T-helper 1 cell (primary cell): ENCODE results near the gene KCNH2.

Experiments used
- DNase-seq, 5 donors: peaks; one replicate each; pipeline ENCODE4 v3.0.0-alpha.2; 2012 to 2020

The KCNH2 gene

GRCh38 chr7:151011097-151011409 is 32.9 kb upstream of the KCNH2 start:
- no peak for DNase-seq

GRCh38 chr7:151010307-151011096 is 32.4 kb upstream of the KCNH2 start:
- DNase-seq: peak in 3 of 5 donors; percentile 29 to 71 (median 39)

- no peak for DNase-seq
Measured at GRCh38 chr7:151010037-151010306, 31.9 kb upstream of the KCNH2 start.

GRCh38 chr7:151009327-151010036 is 31.4 kb upstream of the KCNH2 start:
- DNase-seq: no peak

GRCh38 chr7:151008511-151009323 is 30.6 kb upstream of the KCNH2 start:
- peak; percentile 61 to 82 (median 69) for DNase-seq

- peak in 1 of 5 donors; percentile 75 for DNase-seq
Measured at GRCh38 chr7:151008143-151008510, 30.0 kb upstream of the KCNH2 start.

GRCh38 chr7:151007469-151007898 is 29.4 kb upstream of the KCNH2 start:
- DNase-seq: no peak

GRCh38 chr7:151006590-151007300 is 28.6 kb upstream of the KCNH2 start:
- no peak for DNase-seq

GRCh38 chr7:151005566-151005965 is 27.4 kb upstream of the KCNH2 start:
- no peak for DNase-seq

- no peak for DNase-seq
Measured at GRCh38 chr7:151003572-151003971, 25.5 kb upstream of the KCNH2 start.

- no peak for DNase-seq
Measured at GRCh38 chr7:151001546-151001945, 23.4 kb upstream of the KCNH2 start.

- no peak for DNase-seq
Measured at GRCh38 chr7:151000897-151001495, 22.9 kb upstream of the KCNH2 start.

GRCh38 chr7:150999497-151000230 is 21.5 kb upstream of the KCNH2 start:
- DNase-seq: no peak

- DNase-seq: no peak
Measured at GRCh38 chr7:150999001-150999400, 20.9 kb upstream of the KCNH2 start.

GRCh38 chr7:150998341-150998740 is 20.2 kb upstream of the KCNH2 start:
- DNase-seq: no peak

- DNase-seq: no peak
Measured at GRCh38 chr7:150997817-150998216, 19.7 kb upstream of the KCNH2 start.

GRCh38 chr7:150997075-150997511 is 19.0 kb upstream of the KCNH2 start:
- no peak for DNase-seq

GRCh38 chr7:150996376-150997074 is 18.4 kb upstream of the KCNH2 start:
- no peak for DNase-seq

GRCh38 chr7:150994838-150995510 is 16.9 kb upstream of the KCNH2 start:
- no peak for DNase-seq

- peak in 1 of 5 donors; percentile 40 for DNase-seq
Measured at GRCh38 chr7:150994141-150994837, 16.2 kb upstream of the KCNH2 start.
